GM21515 (cell line): Measurements from ENCODE around the gene IRF4.
A peak's percentile ranks its signal among the peaks of the same experiment; 100 is the strongest.

Experiments
- ATAC-seq: cut with Tn5 transposase; IDR thresholded peaks from one replicate; pipeline ENCODE4 v1.9.1; 2021; ENCODE audit not compliant: unreplicated experiment

IRF4 gene

DNA sequence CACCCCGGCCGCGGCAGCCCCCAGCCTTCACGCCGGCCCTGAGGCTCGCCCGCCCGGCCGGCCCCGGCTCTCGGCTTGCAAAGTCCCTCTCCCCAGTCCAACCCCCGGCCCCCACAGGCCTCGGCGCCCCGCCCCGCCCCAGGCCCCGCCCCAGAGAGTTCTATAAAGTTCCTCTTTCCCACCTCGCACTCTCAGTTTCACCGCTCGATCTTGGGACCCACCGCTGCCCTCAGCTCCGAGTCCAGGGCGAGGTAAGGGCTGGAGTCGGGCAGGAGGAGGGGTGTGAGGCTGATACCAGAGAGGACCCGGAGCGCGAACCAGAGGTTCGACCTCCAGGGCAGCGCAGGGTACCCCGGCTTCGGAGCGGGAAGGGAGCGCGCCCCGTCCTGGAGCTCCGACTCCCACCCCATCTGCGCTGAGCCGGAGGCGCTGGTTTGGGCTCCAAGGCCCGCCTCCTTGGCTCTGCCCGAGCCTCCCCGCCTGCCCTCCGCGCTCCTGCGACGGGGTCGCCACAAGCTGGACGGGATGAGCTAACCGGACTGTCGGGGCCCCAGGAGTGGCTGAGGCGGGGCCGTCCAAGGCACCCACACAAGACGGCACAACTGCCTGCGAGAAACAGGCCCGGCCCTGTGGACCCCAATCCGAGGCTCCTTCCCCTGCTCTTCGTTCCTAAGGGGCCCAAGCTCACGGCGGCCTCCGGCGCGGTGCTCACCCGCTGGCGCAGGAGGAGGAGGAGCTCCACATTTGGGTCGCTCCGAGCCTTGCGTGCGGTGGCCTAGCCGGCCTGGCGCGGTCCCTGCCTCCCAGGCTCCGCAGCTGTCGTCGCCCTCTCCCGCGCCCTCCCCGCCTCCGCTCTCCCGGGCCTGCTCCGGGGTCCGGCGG, at the start of gene IRF4:
Gene IRF4 (plus strand): TSS at position 194 of the 882 bp plus-strand sequence. CDS start 1,401 bp downstream, outside the sequence.
- peak; percentile 45 for ATAC-seq

DNA sequence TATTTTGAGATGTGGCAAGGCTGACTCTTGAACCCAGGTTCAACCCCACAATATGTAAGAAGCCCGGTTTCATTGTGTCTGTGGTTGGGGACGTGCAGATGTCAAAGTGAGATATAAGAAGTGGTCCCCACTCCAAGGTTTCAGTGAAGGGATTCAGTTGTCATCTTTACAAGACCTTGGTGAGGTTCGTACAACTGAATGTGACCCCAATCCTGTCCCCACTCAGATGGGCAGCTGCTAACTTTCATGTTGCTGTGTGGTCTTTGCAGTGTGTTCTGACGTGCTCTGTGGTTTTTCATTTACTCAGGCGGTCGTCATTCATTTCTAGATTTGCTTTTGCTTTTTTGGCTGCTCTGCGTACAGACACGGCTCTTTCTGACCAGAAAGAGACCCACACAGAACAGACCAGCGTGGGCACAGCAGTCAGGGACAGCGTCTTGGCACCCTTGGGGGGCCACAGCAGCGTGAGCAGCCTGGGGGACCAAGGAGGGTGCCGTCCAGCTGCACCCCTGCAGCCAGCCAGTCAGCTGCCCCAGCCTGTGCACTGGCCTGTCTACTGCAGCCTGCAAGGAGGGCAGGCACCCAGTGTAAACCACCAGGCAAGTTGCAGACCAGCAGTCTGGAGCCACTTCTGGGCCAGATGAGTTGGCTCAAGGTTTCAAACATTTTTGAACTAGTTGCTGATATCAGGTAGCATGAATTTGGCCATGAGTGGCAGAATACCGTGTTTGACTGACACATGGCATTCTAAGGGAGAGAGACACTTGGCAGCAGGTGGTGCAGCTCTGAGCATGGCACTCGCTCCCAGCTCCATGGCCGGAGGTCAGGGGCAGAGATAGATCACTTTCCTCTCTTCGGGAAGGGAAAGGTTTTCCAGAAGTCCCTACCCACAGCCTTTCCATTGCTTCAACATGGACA, 49.4 kb upstream of the IRF4 start:
- ATAC-seq = peak; percentile 54

DNA sequence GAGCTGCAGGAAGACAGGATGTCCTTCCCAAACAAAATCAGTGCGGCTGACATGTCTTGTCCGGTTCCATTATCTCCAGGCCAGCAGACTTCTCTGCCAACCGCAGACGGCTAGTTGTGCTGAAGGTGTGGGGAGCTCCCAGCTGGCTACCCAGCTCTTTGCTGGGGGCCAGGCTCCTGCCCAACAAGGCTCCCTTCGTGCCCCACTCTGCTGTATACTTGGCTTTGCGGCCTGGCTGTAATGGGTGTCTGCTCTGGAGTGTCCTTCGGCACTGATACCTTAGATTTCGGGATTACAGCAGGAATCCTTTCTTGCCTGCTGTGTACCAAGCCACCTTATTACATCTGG, 48.7 kb upstream of the IRF4 start:
- no peak for ATAC-seq

DNA sequence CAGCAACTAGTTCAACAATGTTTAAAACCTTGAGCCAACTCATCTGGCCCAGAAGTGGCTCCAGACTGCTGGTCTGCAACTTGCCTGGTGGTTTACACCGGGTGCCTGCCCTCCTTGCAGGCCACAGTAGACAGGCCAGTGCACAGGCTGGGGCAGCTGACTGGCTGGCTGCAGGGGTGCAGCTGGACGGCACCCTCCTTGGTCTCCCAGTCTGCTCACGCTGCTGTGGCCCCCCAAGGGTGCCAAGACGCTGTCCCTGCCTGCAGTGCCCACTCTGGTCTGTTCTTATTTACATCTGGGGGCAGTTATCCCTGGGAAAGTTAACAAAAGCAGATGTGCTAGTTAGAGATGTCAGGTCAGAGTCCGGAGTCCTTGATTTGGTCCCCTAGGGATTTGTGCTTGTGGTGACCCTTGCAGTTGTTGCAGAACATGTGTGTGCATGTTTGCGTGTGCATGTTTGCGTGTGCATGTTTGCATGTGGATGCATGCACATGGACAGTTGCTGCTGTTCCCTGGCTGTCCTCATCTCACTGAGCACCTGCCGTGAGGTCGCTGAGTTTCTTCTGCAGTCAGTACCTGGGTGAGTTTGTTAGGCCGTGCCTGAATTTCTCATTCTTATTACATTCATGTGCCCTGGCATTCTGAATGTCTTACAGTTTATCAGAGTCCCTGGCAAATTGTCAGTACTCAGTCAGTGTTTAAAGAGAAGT, 48.2 kb upstream of the IRF4 start:
- ATAC-seq = no peak

DNA sequence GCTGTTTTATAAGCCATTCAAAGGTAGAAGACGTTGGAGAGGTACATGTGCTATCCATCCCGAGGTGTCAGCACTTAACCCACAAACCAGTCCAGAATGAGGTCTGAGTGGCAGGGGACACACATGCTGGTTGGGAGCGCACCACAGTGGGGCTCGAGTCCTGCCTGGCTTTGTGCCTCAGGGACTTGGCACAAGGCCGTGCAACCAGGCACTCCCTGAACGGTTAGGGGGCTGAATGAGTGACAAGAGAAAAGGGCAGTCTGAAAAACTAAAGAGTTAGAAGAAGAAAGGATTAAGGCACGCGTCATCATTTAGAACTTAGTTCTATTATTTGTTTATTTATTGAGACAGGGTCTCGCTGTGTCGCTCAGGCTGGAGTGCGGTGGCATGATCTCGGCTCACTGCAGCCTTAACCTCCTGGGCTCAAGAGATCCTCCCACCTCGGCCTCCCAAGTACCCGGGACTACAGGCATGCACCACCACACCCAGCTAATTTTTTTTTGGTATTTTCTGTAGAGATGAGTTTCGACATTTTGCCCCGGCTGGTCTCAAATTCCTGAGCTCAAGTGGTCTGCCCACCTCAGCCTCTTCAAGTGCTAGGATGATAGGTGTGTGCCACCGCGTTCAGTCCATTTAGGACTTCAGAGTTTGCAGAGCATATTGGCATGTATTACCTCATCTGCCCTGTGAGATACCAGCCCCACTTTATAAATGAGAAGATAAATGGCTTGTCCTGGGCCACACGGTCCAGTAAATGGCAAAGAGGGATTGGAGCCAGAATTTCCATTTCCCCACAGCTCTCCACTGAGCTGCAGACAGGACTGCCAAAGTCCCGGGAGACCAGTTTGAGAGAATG, 47.4 kb upstream of the IRF4 start:
- ATAC-seq = no peak

DNA sequence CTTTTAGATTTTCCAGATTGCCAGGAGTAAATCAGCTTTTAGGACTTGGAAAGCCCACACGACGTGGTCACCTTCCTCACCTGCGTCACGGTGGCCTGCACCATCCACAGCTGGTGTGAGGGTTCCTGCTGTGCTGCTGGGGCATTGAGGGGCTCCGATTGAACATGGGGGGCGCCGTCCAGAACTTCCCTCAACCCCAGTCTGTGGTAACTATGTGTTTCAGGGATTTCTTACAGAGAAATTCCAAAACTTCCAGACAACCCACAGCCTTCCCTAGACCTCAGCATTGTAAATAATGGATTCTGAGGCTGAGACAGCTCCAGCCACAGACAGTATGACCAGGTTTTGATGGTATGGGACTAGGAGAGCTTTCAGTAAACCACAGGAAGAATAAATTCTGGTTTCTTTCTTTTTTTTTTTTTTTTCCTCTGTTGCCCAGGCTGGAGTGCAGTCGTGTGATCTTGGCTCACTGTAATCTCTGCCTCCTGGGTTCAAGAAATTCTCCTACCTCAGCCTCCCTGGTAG, 46.7 kb upstream of the IRF4 start:
- no peak for ATAC-seq

DNA sequence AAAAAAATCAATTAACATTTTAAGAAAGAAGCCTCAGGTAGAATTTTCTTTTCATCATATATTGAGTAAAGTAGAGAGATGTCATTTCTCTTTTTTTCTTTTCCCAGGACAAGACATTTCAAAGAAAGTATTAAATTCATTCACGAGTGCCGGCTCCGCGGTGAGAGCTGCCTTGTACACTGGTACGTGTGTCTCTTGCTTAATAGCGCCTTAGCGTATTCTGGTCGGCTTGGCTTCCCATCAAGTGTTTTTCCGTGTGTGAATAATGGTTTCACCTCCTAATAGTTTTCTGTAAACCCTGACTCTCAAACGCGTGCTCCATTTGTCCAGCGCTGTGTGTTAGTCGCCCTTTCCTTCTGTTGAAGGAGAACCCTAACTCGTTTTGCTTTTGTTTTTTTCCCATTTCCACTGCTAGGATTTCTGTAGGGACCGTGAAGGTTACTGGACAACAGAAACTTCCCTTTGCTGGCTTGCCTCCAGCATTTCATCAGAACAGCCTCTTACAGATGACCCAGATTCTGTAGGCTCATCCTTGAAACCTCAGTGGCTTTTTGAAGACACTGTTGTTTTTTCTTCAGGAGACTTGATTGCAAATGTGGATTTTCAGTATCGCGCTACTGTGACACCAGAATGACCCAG, 45.7 kb upstream of the IRF4 start:
- ATAC-seq = no peak

DNA sequence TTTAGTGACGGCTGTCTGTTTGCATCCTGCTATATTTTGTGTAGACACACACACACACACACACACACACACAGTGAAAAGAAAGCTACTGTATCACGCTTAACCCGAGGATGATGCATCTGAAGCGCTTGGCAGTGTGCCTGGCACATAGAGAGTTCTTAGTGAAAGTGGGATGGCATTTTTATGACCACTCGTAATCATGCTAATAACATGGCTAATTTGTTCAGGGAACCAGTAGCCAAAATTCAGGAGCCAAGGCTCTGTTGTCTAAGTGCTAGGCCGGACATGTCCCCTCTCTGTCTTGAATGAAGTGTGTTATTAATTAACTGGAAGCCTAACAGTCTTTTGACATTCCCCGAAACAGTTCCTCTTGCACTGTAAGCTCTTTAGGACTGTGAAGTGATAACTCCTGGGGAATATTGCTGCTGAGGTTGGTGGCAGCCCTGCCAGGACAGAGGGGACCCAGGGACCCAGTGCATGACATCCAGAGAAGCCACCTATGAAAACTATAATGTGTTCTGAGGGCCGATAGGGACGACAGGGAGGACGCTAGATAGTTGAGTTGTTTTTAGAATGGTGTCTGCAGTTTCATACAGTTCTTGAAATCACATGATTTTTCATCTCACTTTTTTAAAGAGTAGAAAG, 45.0 kb upstream of the IRF4 start:
- no peak for ATAC-seq

DNA sequence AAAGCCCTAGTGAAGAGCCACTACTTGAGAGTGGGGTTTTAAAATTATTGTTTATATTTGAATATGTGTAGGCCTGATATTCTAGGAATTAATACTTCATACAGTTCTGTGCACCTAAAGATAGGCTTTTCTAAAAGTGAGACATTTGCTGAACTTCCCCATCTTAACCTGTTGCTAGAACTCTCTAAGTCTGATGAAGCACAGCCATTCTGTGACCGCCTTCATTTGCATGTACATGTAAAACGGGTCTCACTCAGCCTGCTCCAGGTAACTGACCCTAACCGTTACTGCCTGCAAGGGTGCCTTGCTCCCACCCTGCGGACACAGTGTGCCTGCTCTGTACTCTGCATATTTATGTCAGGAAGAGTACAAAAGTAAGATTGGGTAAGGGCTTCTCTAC, 44.3 kb upstream of the IRF4 start:
- ATAC-seq = peak; percentile 80

DNA sequence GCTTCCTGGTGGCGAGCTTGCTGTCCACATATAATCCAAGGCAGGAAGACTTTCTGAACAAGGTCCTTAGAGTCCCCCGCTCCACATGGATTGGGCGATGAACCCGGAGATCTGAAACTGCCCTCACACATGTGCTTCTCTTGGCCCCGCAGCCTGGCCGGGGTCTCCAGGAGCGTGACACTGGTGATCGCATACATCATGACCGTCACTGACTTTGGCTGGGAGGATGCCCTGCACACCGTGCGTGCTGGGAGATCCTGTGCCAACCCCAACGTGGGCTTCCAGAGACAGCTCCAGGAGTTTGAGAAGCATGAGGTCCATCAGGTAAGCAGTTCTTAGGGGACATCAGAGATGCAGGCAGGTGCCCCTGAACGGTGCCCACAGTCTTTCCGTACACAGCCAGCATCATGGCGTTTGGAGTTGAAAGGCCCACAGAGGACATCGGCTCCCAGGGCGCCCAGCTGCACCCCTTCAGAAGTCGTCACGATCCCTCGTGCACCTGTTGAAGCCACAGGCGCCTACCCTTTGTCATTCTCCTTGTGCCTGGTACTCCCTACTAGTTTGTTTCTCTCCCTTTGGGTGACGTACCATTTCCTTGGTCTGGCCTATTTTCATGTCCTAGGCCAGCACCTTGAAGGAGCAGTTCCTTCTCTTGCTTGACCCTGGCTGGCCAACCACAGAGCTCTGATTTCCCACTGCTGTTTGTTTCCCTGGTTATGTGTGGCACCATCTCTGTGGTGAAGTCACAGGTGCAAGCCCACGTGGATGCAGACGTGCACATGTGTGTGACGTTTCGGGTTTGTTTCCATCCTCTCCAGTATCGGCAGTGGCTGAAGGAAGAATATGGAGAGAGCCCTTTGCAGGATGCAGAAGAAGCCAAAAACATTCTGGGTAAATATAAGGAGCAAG, 43.3 kb upstream of the IRF4 start:
- no peak for ATAC-seq

DNA sequence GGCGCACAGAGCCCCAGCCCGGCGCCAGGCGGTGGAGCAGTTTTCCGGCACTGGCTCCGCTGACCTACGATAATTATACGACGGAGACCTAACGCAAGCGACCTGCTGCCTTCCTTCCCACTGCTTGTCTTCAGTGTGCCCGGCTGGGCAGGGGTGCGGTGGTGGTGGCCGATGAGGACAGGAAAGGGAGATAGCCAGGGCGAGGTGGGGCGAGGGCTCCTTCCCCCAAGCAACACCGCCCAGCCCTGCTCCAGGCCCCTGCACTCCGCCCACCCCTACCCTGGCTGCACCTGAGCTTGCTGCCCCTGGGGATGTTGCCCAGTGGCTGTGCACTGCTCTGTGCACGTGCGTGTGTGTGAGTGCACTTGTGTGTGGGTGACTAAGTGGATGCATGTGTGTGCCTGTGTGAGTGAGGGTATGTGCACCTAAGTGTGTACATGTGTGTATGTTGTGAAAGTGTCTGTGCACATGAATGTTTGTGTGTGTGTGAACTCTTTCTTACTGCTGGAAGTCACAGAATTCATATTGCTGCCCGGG, 42.6 kb upstream of the IRF4 start:
- no peak for ATAC-seq

DNA sequence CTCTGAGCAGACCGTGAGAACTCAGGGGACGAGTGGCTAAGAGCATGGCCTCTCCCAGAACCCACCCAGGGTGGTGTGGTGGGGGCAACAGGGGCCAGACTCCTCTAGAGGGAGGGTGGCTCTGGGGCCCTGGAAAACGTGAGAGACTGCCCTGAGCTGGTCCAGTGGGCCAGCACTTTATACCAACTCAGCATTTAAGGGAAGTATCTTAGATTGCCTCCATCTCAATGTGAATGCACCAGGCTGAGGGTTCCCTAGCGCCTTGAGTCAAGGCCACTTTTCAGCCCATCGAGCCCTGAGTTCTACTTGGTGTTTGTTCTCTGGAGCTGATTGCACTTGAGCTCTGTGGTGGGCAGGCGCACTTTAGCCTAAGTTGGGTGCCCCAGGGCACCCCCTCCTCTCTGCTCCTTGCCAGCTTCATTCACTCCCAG, 42.0 kb upstream of the IRF4 start:
- ATAC-seq = no peak

DNA sequence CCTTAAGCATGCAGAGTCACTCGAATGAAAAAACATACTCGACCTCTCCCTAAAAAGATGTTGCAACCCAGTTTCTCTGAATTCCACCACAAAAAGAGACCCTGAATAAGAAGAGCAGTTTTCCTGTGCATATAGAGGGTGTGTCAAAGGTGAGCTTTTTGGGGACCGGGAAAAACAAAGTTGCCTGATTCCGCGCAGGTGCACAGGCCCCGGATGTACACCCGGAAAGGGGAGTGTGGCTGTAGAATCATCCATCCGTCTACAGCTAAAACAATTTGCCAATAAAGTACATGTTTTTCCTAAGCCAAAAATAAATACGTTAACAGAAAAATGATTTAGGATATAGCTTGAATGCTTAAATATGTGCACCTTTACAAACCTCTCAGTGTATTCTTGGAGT, 41.2 kb upstream of the IRF4 start:
- ATAC-seq = no peak

DNA sequence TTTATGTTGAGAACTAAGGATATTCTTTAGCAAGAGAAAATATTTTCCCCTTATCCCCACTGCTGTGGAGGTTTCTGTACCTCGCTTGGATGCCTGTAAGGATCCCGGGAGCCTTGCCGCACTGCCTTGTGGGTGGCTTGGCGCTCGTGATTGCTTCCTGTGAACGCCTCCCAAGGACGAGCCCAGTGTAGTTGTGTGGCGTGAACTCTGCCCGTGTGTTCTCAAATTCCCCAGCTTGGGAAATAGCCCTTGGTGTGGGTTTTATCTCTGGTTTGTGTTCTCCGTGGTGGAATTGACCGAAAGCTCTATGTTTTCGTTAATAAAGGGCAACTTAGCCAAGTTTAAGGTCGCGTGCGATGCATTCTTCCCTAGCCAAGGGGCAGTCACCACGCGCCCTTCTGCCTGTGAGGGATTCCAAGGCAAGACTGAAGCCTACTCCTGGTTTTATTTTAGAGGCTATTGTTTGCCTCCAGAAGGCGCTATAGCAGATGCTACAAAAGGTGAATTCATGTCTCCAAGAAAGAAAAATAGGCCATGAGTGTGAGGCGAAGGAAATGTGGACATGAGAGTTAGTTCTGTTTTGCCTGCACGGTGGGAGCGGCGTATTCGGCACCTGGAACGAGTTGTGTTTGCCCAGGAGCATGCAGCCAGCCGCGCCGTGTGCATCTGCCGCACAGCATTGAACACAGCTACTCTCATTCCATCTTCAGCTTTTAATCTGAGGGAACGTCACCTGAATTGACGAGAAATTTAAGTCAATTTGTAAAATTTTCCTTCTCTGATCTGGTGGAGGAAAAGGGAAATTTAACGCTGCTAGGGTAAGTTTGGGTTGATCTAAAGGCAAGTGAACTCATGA, 40.3 kb upstream of the IRF4 start:
- no peak for ATAC-seq

DNA sequence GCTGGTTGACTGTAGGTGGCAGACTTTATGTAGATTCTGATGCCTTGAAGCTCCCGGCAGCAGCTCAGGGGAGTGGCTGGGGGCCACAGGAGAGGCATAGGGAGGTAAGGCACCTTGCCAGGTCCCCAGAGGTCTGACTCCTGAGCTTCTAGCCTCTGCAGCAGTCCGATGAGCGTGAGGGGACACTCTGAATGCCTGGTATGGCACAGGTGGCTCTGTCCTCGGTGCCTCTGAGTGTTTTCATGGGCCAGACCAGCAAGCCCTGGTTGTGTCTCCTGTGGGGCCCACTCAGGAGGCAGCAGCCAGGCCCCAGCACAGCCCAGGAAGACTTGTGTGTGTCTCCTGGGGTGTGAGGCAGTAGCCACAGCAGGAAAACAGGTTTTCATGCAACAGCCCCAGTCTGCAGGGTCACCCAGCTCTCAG, 39.7 kb upstream of the IRF4 start:
- no peak for ATAC-seq

DNA sequence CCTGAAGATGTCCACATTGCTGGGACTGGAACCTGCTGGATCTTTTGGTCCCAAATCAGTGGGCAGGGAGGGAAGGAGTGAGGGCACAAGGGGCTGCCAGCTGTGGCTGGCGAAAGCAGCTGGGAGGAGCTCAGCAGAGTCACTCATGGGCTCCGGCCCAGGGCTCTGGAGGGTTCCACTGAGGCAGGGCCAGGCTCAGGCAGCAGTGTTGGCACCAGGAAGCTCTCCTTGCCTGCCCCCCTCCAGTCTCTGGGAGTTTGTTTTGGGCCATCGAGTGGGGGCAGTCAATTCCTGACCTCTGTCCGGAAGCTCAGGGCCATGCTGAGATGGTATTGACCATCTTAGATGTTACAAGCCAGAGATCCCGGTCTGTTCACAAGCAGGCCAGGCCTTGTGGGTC, 39.1 kb upstream of the IRF4 start:
- no peak for ATAC-seq

DNA sequence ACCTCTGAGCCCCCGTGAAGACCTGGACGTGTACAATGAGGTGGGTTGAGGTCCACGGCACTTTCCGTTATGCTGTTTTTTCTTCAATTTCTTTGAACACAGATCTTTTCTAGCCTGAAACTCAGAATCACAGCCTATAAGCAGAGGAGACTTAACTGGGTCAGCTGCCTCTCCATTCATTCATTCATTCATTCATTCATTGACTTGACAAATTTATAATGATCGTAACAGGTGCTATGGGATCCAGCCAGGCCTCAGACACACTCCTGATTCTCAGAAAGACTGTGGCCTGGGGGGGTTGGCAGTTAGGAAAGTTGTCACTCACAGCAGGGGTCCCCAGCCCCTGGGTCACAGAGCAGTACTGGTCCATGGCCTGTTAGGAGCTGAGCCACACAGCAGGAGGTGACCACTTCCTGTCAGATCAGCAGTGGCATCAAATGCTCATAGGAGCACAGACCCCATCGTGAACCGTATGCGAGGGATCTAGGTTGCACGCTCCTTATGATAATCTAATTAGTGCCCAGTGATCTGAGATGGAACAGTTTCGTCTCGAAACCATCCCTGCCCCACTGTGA, 38.6 kb upstream of the IRF4 start:
- no peak for ATAC-seq
